K562 (cell line): ENCODE results near the gene KRTAP21-3.

Experiments
- GABPA ChIP-seq: fragments of 200-800 bp; sonication (Bioruptor generic); conservative IDR thresholded peaks from 2 replicates; pipeline ENCODE4 v1.6.1; 2016; ENCODE audit warnings: low read depth, missing genetic modification characterization, missing compliant biosample characterization
- ZBTB33 ChIP-seq: sonication (generic); formaldehyde crosslinking; IDR thresholded peaks from 2 replicates; pipeline ENCODE4 v1.8.1; 2023; ENCODE audit warnings: mild to moderate bottlenecking, missing genetic modification reagents
- ZBTB49 ChIP-seq: sonication (generic); formaldehyde crosslinking; IDR thresholded peaks from 2 replicates; pipeline ENCODE4 v1.8.0; 2022; ENCODE audit warnings: missing genetic modification reagents, mild to moderate bottlenecking, borderline replicate concordance
- ZFX ChIP-seq: sonication (generic); formaldehyde crosslinking; IDR thresholded peaks from 2 replicates; pipeline ENCODE4 v1.8.0; 2022; ENCODE audit warnings: mild to moderate bottlenecking, missing genetic modification reagents, moderate library complexity

DNA sequence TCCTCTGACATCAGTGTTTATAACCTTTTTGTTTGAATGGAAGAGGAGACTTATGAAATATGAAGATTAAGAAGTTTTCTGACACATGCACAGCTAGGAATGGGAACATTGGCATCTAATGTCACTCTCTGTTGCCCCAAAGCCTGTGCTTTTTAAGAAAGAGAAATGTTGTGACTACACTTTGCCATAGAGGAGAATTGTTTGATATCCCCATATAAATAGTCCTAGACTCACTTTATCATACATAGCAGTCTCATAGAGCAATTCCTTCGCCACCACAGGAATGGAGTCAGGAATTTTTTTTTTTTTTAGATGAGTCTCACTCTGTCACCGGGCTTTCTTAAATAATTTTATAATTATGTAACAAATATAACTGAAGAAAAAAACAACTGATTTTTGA is 1.5 kb downstream of the KRTAP21-3 start:
- TF ChIP-seq ZBTB33 (CRISPR knock-in tag) (no peak), ZFX (no peak), GABPA (tag) (no peak), ZBTB49 (no peak)
